HepG2 (cell line): ENCODE measurements around the gene BFSP1. TPM values are rescaled to one million over a fixed set of nuclear protein-coding genes. Genes with fewer than 3 reads are reported as not detected.

Source experiments
- ATAC-seq: fragments of 200-7000 bp; cut with Tn5 transposase; 3 replicates; pipeline ENCODE4 v1.9.1; 2020; ENCODE audit warnings: mild to moderate bottlenecking, moderate library complexity
- BruUV-seq: library from RNA; stranded (reverse); fragments of 400-500 nt; replicated peaks from 2 replicates; lab custom pipeline; 2021; lab: Mats Ljungman, UMichigan
- CTCF ChIA-PET: fragments of 300-600 bp; formaldehyde crosslinking; extraction: SDS; loops from one replicate; lab custom pipeline; 2021; ENCODE audit warnings: low total read pairs, inconsistent platforms, low intra/inter-chr PET ratio; lab: Yijun Ruan, JAX
- POLR2A ChIA-PET: fragments of 350-600 bp; sonication (Branson Sonifier 250); formaldehyde crosslinking; loops from one replicate; lab custom pipeline; 2020; ENCODE audit warnings: antibody characterized with exemption, inconsistent platforms; lab: Yijun Ruan, JAX
- DNase-seq: peaks from one replicate; pipeline ENCODE4 v3.0.0-alpha.2; 2015; ENCODE audit warnings: low spot score
- FAIRE-seq: peaks from 3 replicates; lab custom pipeline; 2011; peaks lifted over from hg19 to GRCh38; lab: Jason Lieb, UNC
- H2AFZ ChIP-seq: one replicate; pipeline ENCODE4 v1.6.1; 2011; ENCODE audit warnings: low read length, inconsistent platforms
- H3K27ac ChIP-seq: fragments of 300-600 bp; 3 replicates; pipeline ENCODE4 v1.8.0; 2011; ENCODE audit warnings: mixed run types, mild to moderate bottlenecking, mixed read lengths, low read length, inconsistent platforms; ENCODE audit not compliant: insufficient read depth; ENCODE audit errors: extremely low read length
- H3K27me3 ChIP-seq, 2 experiments: fragments of 200-600 bp in 1 of 2; 2 replicates in 1 of 2; 3 replicates in 1 of 2; pipeline versions ENCODE4 v1.6.0 to v1.8.0; 2011; ENCODE audit warnings: low read length in 2 of 2, mild to moderate bottlenecking in 2 of 2, moderate library complexity in 2 of 2, inconsistent platforms in 1 of 2; ENCODE audit not compliant: insufficient read depth in 2 of 2, control insufficient read depth in 1 of 2
- H3K36me3 ChIP-seq, 2 experiments: fragments of 200-600 bp in 1 of 2; replicated peaks in 1 of 2; 2 replicates in 1 of 2; 3 replicates in 1 of 2; pipeline versions ENCODE4 v1.5.1 to v1.8.0; 2011; ENCODE audit warnings: low read length in 2 of 2, inconsistent platforms in 1 of 2; ENCODE audit not compliant: insufficient read depth in 2 of 2, control insufficient read depth in 1 of 2
- H3K4me1 ChIP-seq: 2 replicates; pipeline ENCODE4 v1.5.1; 2012; ENCODE audit warnings: low read length, inconsistent platforms; ENCODE audit not compliant: insufficient read depth
- H3K4me2 ChIP-seq: 2 replicates; pipeline ENCODE4 v1.6.0; 2011; ENCODE audit warnings: low read depth, low read length, inconsistent platforms
- H3K4me3 ChIP-seq, 3 experiments: fragments of 200-600 bp in 1 of 3; sonication (generic), shearing (Covaris generic) in 1 of 3; replicated peaks in 1 of 3; 2 replicates each; pipeline ENCODE4 v1.5.1; 2011 to 2016; ENCODE audit warnings: low read length in 3 of 3, inconsistent platforms in 2 of 3, low read depth in 2 of 3, mild to moderate bottlenecking in 2 of 3, control low read depth in 1 of 3, mixed read lengths in 1 of 3; ENCODE audit not compliant: insufficient read depth in 1 of 3
- H3K79me2 ChIP-seq: one replicate; pipeline ENCODE4 v1.6.1; 2011; ENCODE audit warnings: low read length, inconsistent platforms; ENCODE audit not compliant: insufficient read depth
- H3K9ac ChIP-seq: 2 replicates; pipeline ENCODE4 v1.6.0; 2011; ENCODE audit warnings: mild to moderate bottlenecking, low read depth, low read length, inconsistent platforms; ENCODE audit not compliant: insufficient read depth
- H3K9me3 ChIP-seq: 2 replicates; pipeline ENCODE4 v1.5.1; 2012; ENCODE audit warnings: mild to moderate bottlenecking, low read length
- H4K20me1 ChIP-seq: 2 replicates; pipeline ENCODE4 v1.6.0; 2011; ENCODE audit warnings: inconsistent platforms, mild to moderate bottlenecking, low read length, moderate library complexity; ENCODE audit not compliant: insufficient read depth
- AGO1 ChIP-seq: fragments of 200-400 bp; formaldehyde crosslinking; IDR thresholded peaks from 2 replicates; pipeline ENCODE4 v1.6.1; 2017; ENCODE audit warnings: mild to moderate bottlenecking, low read depth, low read length, moderate library complexity; ENCODE audit not compliant: poor library complexity, severe bottlenecking
- DMTF1 ChIP-seq: sonication (generic); formaldehyde crosslinking; IDR thresholded peaks from 2 replicates; pipeline ENCODE4 v1.4.0; 2020; ENCODE audit warnings: mild to moderate bottlenecking, missing genetic modification reagents
- MNT ChIP-seq: fragments of 450-650 bp; IDR thresholded peaks from 2 replicates; pipeline ENCODE4 v1.6.1; 2016
- ZNF225 ChIP-seq: sonication (generic); formaldehyde crosslinking; IDR thresholded peaks from 2 replicates; pipeline ENCODE4 v1.4.0; 2020; ENCODE audit warnings: mild to moderate bottlenecking, missing genetic modification reagents
- ZNF451 ChIP-seq: sonication (generic); formaldehyde crosslinking; IDR thresholded peaks from 2 replicates; pipeline ENCODE4 v1.5.0; 2020; ENCODE audit warnings: mild to moderate bottlenecking, missing genetic modification reagents
- ZNF678 ChIP-seq: sonication (generic); formaldehyde crosslinking; IDR thresholded peaks from 2 replicates; pipeline ENCODE4 v1.4.0; 2020; ENCODE audit warnings: mild to moderate bottlenecking, missing genetic modification reagents
- ZNF709 ChIP-seq: sonication (generic); formaldehyde crosslinking; IDR thresholded peaks from 2 replicates; pipeline ENCODE4 v1.5.0; 2020; ENCODE audit warnings: mild to moderate bottlenecking, missing genetic modification reagents
- ZNF768 ChIP-seq: sonication (generic); formaldehyde crosslinking; IDR thresholded peaks from 2 replicates; pipeline ENCODE4 v1.4.0; 2020; ENCODE audit warnings: missing genetic modification reagents
- WGBS: methylation state at CpG from one replicate; pipeline ENCODE4 v1.1.6; 2017; ENCODE audit warnings: low lambda C conversion rate; 5-methylcytosine and 5-hydroxymethylcytosine counted together
- in situ Hi-C: cut with HindIII; loops from 2 replicates; pipeline ENCODE4 v1.10.0; 2017; ENCODE audit warnings: low pct_unique_long_range_greater_than_20kb; ENCODE audit not compliant: extremely low pct_ligation_motif_present
- intact Hi-C: fragments of 100-400 bp; cut with micrococcal nuclease; formaldehyde crosslinking; loops from one replicate; pipeline ENCODE4 v1.10.0; 2022; ENCODE audit not compliant: unreplicated experiment
- polyA plus RNA-seq, 8 experiments: library from polyadenylated mRNA; depleted of rRNA in 3 of 8; stranded (reverse) in 7 of 8; unstranded in 1 of 8; fragments of >200 nt; fragmentation: Illumina TruSeq in 4 of 8; extraction: Trizol in 4 of 8; gene quantifications; 2 replicates each; pipeline versions ENCODE4 v1.2.1 to v1.2.3, GENCODE V29; 2011 to 2016; ENCODE audit warnings: low read depth in 4 of 8, missing spikeins in 1 of 8, mixed read lengths in 1 of 8; ENCODE audit not compliant: insufficient read depth in 1 of 8
- total RNA-seq, 5 experiments: library from RNA; depleted of rRNA; stranded (reverse); fragments of >200 nt; fragmentation: Illumina TruSeq; extraction: Trizol; gene quantifications; 2 replicates each; pipeline ENCODE4 v1.2.3, GENCODE V29; 2016; ENCODE audit warnings: low read depth in 1 of 5

BFSP1 gene
- total and polyA plus RNA-seq, 2 of the 13 experiments (the other 11 are each of a cell fraction or from before 2014, with no cell fraction given): 0.22 to 0.26 TPM

- intact Hi-C loops (no loop called here), in situ Hi-C loops (no loop called here)
- FAIRE-seq (no peak), DNase-seq (no peak), ATAC-seq (no peak)
- no peaks in the 10 kb centered on the region for H3K4me1 ChIP-seq
- no peaks in the 10 kb centered on the region for H3K36me3 ChIP-seq
- H3K9ac ChIP-seq: no peak overlapping the region
- H3K27ac ChIP-seq: no peak overlapping the region
- 3% methylated on average over 8 of the region's 8 CpGs for WGBS
- TF ChIP-seq DMTF1 (CRISPR knock-in tag) (no peak), ZNF678 (CRISPR knock-in tag) (no peak), MNT (peak; percentile 61)
- H4K20me1 ChIP-seq: no peaks in the 10 kb centered on the region
- BruUV-seq: no TSS peak
- H3K9me3 ChIP-seq: no peaks in the 10 kb centered on the region
- no peak overlapping the region for H3K4me3 ChIP-seq
- H3K79me2 ChIP-seq: no peaks in the 10 kb centered on the region
- ChIA-PET POLR2A (no interaction called here), CTCF (no interaction called here)
- H3K27me3 ChIP-seq: peaks cover 2 to 45% of the 10 kb centered on the region in 2 experiments; a peak in 4 of 5 replicates
- H2AFZ ChIP-seq: no peak overlapping the region
- H3K4me2 ChIP-seq: no peak overlapping the region
Observed at GRCh38 chr20:17456279-17456678, 74.9 kb downstream of the BFSP1 start.

- Histone ChIP-seq H3K9me3 (no peaks in the 10 kb centered on the region), H4K20me1 (no peaks in the 10 kb centered on the region), H3K4me3 (no peak overlapping the region), H3K4me1 (no peaks in the 10 kb centered on the region), H3K79me2 (no peaks in the 10 kb centered on the region)
- CTCF ChIA-PET: no interaction called here
- 44% methylated on average over 22 of the region's 22 CpGs for WGBS
- in situ Hi-C loops: no loop called here
- TF ChIP-seq ZNF225 (CRISPR knock-in tag) (peak; percentile 41; the same call in 1 of the 2 replicates), ZNF451 (no peak), AGO1 (peak; percentile 45), ZNF709 (CRISPR knock-in tag) (no peak), ZNF768 (peak; percentile 29; the same call in 1 of the 2 replicates)
- TF ChIP-seq, all 625 proteins: peak for 3
- POLR2A ChIA-PET: no interaction called here
- DNase-seq (no peak), FAIRE-seq (no peak), ATAC-seq (no peak)
- Histone ChIP-seq H3K27ac (no peak overlapping the region), H3K9ac (no peak overlapping the region), H3K4me2 (no peak overlapping the region), H3K27me3 (peaks cover 2 to 47% of the 10 kb centered on the region in 2 experiments; a peak in 4 of 5 replicates), H2AFZ (no peak overlapping the region), H3K36me3 (no peaks in the 10 kb centered on the region)
- intact Hi-C loops: no loop called here
- BruUV-seq: no TSS peak
Observed at GRCh38 chr20:17453592-17453991, 77.6 kb downstream of the BFSP1 start.
